Nephron (organoid): Measurements from ENCODE around the gene GPR65.

Experiments used
- H3K27ac Mint-ChIP-seq, 3 experiments: 2 replicates each; pipeline ENCODE4 v1.8.0; 2020; ENCODE audit warnings: mixed read lengths in 3 of 3, mild to moderate bottlenecking in 2 of 3, moderate library complexity in 1 of 3
- H3K27me3 Mint-ChIP-seq: 2 replicates; pipeline ENCODE4 v1.8.0; 2021; ENCODE audit warnings: low read depth, mild to moderate bottlenecking, moderate library complexity, mixed read lengths
- H3K36me3 Mint-ChIP-seq: 2 replicates; pipeline ENCODE4 v1.8.0; 2020; ENCODE audit warnings: low read depth, mixed read lengths
- H3K4me1 Mint-ChIP-seq: 2 replicates; pipeline ENCODE4 v1.8.0; 2020; ENCODE audit warnings: mixed read lengths
- H3K4me3 Mint-ChIP-seq, 3 experiments: 2 replicates each; pipeline ENCODE4 v1.8.0; 2020; ENCODE audit warnings: mild to moderate bottlenecking in 3 of 3, mixed read lengths in 3 of 3, moderate library complexity in 2 of 3
- H3K9me3 Mint-ChIP-seq: 2 replicates; pipeline ENCODE4 v1.8.0; 2020; ENCODE audit warnings: mixed read lengths
- TF ChIP-seq, protein P1 (sequence below), 3 experiments: fragments of 200-600 bp; sonication (generic); IDR thresholded peaks; one replicate each; pipeline ENCODE4 v1.5.0; 2021; ENCODE audit warnings: antibody characterized with exemption in 3 of 3; ENCODE audit not compliant: unreplicated experiment in 3 of 3

The GPR65 gene

DNA sequence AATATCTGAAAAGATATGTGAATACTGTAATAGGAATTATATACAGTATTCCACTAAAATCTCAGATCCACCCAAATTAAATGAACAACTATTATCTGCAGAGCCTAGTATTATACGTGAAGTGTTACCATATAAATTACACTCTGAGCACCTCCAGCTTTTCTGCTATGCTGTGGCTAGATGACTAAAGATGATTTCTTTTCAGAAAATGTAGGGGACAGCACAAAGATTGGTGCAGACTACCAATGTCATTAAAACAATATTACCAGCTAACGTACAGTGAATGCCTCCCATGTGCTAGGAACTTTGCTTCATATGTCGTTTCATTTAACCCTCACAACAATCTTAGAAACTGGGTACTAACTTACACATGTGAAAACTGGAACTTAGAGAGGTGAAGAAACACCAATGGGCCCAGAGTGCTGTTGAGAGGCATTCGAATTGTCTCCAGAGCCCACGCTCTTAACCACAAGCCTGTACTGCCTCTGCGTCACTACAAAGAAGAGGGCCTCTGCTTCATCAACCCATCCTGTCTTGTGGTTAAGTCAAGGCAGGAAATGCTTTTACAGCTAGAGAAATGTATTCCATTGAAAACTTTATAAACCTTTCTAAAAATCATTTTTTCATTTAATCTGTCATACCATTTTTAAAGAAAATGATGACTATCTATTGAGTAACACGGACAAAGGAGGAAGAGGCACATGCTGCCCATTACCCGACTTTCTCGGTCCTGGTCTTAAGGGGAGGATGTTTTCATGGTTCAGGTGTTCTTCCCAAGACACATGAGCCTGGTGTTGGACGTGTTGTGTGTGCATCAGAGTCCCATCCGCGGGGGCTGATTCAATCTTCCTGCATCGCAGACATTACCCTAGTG, 1.3 kb downstream of the GPR65 start:
- Mint-ChIP-seq H3K36me3 (no peaks in the 10 kb centered on the region), H3K27me3 (no peaks in the 10 kb centered on the region), H3K27ac (no peak overlapping the region), H3K9me3 (no peaks in the 10 kb centered on the region), H3K4me3 (no peak overlapping the region), H3K4me1 (no peaks in the 10 kb centered on the region)
- TF ChIP-seq, protein P1, sequence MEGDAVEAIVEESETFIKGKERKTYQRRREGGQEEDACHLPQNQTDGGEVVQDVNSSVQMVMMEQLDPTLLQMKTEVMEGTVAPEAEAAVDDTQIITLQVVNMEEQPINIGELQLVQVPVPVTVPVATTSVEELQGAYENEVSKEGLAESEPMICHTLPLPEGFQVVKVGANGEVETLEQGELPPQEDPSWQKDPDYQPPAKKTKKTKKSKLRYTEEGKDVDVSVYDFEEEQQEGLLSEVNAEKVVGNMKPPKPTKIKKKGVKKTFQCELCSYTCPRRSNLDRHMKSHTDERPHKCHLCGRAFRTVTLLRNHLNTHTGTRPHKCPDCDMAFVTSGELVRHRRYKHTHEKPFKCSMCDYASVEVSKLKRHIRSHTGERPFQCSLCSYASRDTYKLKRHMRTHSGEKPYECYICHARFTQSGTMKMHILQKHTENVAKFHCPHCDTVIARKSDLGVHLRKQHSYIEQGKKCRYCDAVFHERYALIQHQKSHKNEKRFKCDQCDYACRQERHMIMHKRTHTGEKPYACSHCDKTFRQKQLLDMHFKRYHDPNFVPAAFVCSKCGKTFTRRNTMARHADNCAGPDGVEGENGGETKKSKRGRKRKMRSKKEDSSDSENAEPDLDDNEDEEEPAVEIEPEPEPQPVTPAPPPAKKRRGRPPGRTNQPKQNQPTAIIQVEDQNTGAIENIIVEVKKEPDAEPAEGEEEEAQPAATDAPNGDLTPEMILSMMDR (IDR thresholded peaks at IDR 0.05; ENCODE audit: unreplicated experiment in 3 of 3) = no peak

DNA sequence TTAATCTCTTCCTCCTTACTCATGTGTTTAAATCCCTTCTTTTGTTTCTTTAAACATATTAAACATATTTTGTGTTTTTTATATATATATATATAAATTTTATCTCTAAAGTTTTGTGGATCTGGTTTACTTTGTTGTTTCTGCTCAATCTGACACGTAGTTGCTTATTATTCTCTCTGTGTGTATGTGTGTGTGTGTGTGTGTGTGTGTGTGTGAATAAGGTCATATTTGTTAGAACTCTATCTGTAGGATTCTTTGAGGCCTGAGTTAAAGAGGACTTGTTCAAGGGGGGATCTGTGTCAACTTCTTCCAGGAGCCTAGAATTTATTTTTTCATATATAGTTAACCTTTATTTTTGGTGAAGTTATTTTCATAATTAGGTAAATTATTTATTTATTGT, 2.7 kb downstream of the GPR65 start:
- TF ChIP-seq, protein P1 (IDR thresholded peaks at IDR 0.05; ENCODE audit: unreplicated experiment in 3 of 3) = no peak
- Mint-ChIP-seq H3K4me1 (no peaks in the 10 kb centered on the region), H3K27me3 (no peaks in the 10 kb centered on the region), H3K9me3 (no peaks in the 10 kb centered on the region), H3K4me3 (no peak overlapping the region), H3K27ac (no peak overlapping the region), H3K36me3 (no peaks in the 10 kb centered on the region)

DNA sequence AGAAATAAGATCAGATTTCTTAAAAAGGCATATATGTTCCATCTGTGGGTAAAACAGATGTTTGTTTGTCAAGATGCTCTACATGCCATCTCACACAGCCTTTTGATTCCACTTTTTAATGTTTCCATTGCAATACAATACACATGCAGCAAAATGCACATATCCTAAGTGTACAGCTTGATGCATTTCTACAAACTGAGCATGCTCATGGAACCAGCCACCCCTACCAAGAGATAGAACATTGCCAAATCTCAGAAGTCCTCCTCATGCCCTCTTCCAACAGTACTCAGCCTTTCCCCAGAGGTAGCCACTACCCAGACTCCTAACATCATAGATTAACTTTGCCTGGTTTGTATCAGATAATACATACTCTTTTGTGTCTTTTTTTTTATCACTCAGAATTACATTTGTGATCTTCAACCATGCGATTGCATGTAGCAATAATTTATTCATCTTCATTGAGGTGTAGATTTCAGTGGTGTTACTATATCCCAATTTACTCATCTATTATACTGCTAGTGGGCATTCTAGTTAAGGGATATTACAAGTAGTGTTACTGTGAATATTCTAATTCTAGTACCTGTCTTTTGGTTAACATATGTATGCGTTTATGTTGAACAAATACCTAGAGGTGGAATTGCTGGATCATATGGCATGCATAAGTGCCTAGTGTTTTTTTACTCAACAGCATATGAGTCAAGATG, 3.3 kb downstream of the GPR65 start:
- no peaks in the 10 kb centered on the region for H3K4me1 Mint-ChIP-seq
- H3K36me3 Mint-ChIP-seq = no peaks in the 10 kb centered on the region
- H3K27me3 Mint-ChIP-seq = no peaks in the 10 kb centered on the region
- H3K9me3 Mint-ChIP-seq = no peaks in the 10 kb centered on the region
- no peak overlapping the region for H3K27ac Mint-ChIP-seq
- TF ChIP-seq, protein P1 (IDR thresholded peaks at IDR 0.05; ENCODE audit: unreplicated experiment in 3 of 3) = no peak
- no peak overlapping the region for H3K4me3 Mint-ChIP-seq

DNA sequence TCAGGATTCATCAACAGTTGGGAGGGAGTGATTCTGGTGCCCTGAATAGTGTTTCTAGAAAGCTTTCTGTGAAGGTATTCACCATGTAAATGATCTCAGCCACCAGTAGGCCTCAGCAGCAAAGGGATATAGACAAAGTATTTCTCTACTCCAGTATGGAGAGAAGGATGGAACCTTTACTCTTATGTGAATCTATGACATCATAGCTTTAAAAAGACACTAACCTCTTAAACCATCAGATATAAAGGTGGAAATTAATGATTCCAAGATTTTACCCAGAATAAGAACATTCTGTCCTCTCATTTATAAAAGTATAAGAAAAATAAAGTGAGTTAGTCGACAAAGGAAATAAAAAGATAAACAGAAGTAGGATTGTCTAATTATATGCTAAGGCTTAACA, 4.6 kb downstream of the GPR65 start:
- Mint-ChIP-seq H3K27ac (no peak overlapping the region), H3K4me1 (no peaks in the 10 kb centered on the region), H3K4me3 (no peak overlapping the region), H3K9me3 (no peaks in the 10 kb centered on the region), H3K36me3 (no peaks in the 10 kb centered on the region), H3K27me3 (peaks cover 6% of the 10 kb centered on the region)
- TF ChIP-seq, protein P1 (IDR thresholded peaks at IDR 0.05; ENCODE audit: unreplicated experiment in 3 of 3) = no peak

DNA sequence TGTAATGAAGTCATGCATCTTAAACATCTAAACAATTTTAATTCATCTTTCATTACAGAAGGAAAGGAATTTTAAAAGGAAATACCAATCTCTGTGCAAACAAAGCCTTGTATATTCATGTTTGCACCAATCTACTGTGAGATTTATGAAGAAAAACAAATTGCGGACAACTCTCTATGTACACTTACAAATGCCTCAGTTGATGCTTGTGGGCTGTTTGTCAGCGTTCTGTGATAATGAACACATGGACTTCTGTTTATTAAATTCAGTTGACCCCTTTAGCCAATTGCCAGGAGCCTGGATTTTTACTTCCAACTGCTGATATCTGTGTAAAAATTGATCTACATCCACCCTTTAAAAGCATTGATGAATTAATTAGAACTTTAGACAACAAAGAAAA, 5.4 kb downstream of the GPR65 start:
- peaks cover 6% of the 10 kb centered on the region for H3K27me3 Mint-ChIP-seq
- no peaks in the 10 kb centered on the region for H3K4me1 Mint-ChIP-seq
- TF ChIP-seq, protein P1 (IDR thresholded peaks at IDR 0.05; ENCODE audit: unreplicated experiment in 3 of 3) = no peak
- H3K36me3 Mint-ChIP-seq = no peaks in the 10 kb centered on the region
- H3K4me3 Mint-ChIP-seq = no peak overlapping the region
- no peak overlapping the region for H3K27ac Mint-ChIP-seq
- H3K9me3 Mint-ChIP-seq = no peaks in the 10 kb centered on the region
